Keratinocyte (primary cell): Measurements from ENCODE around the gene ITGA6. TPM values are rescaled to one million over a fixed set of nuclear protein-coding genes. Genes with fewer than 3 reads are reported as not detected.

Source experiments
- DNase-seq: peaks from one replicate; pipeline ENCODE4 v3.0.0-alpha.2; 2011; ENCODE audit warnings: low read depth, missing footprints, low spot score
- FAIRE-seq: peaks from 2 replicates; lab custom pipeline; 2011; peaks lifted over from hg19 to GRCh38; lab: Jason Lieb, UNC
- H2AFZ ChIP-seq: 2 replicates; pipeline ENCODE4 v1.6.0; 2012; ENCODE audit warnings: low read length, control low read depth, inconsistent platforms; ENCODE audit not compliant: control insufficient read depth
- H3K27ac ChIP-seq: 2 replicates; pipeline ENCODE4 v1.5.1; 2011; ENCODE audit warnings: low read length; ENCODE audit not compliant: control insufficient read depth, insufficient read depth
- H3K27me3 ChIP-seq: 3 replicates; pipeline ENCODE4 v1.6.0; 2011; ENCODE audit warnings: low read length; ENCODE audit not compliant: control insufficient read depth, insufficient read depth; ENCODE audit errors: extremely low read depth
- H3K36me3 ChIP-seq, 2 experiments: 2 replicates in 1 of 2; 3 replicates in 1 of 2; pipeline ENCODE4 v1.5.1; 2011; ENCODE audit warnings: low read length in 2 of 2, mild to moderate bottlenecking in 1 of 2; ENCODE audit not compliant: control insufficient read depth in 2 of 2, insufficient read depth in 2 of 2; ENCODE audit errors: extremely low read depth in 1 of 2
- H3K4me1 ChIP-seq: 3 replicates; pipeline ENCODE4 v1.5.1; 2011; ENCODE audit warnings: low read length; ENCODE audit not compliant: control insufficient read depth, insufficient read depth; ENCODE audit errors: extremely low read depth
- H3K4me2 ChIP-seq: 3 replicates; pipeline ENCODE4 v1.6.0; 2011; ENCODE audit warnings: low read depth, low read length; ENCODE audit not compliant: control insufficient read depth, insufficient read depth; ENCODE audit errors: extremely low read depth
- H3K4me3 ChIP-seq, 3 experiments: fragments of 200-600 bp in 1 of 3; sonication (generic) in 1 of 3; 2 replicates in 2 of 3; 3 replicates in 1 of 3; pipeline ENCODE4 v1.5.1; 2011 to 2016; ENCODE audit warnings: low read length in 3 of 3, mild to moderate bottlenecking in 3 of 3, control low read depth in 2 of 3, inconsistent platforms in 1 of 3, low read depth in 1 of 3, mixed read lengths in 1 of 3, mixed run types in 1 of 3, moderate library complexity in 1 of 3; ENCODE audit not compliant: control insufficient read depth in 2 of 3, insufficient read depth in 2 of 3; ENCODE audit errors: extremely low read depth in 1 of 3
- H3K79me2 ChIP-seq: 2 replicates; pipeline ENCODE4 v1.6.0; 2012; ENCODE audit warnings: low read length; ENCODE audit not compliant: control insufficient read depth, insufficient read depth
- H3K9ac ChIP-seq: 3 replicates; pipeline ENCODE4 v1.6.0; 2011; ENCODE audit warnings: low read length; ENCODE audit not compliant: control insufficient read depth, insufficient read depth; ENCODE audit errors: extremely low read depth
- H3K9me1 ChIP-seq: 3 replicates; pipeline ENCODE4 v1.6.0; 2011; ENCODE audit warnings: low read length; ENCODE audit not compliant: control insufficient read depth, insufficient read depth; ENCODE audit errors: extremely low read depth
- H3K9me3 ChIP-seq: 2 replicates; pipeline ENCODE4 v1.5.1; 2012; ENCODE audit warnings: low read depth, low read length; ENCODE audit not compliant: control insufficient read depth
- H4K20me1 ChIP-seq: 3 replicates; pipeline ENCODE4 v1.6.0; 2011; ENCODE audit warnings: low read length; ENCODE audit not compliant: control insufficient read depth, insufficient read depth; ENCODE audit errors: extremely low read depth
- CTCF ChIP-seq, 3 experiments: IDR thresholded peaks in 1 of 3; conservative IDR thresholded peaks in 1 of 3; optimal IDR thresholded peaks in 1 of 3; 2 replicates in 2 of 3; 3 replicates in 1 of 3; pipeline versions ENCODE3 to v1.5.1; 2011; ENCODE audit warnings: low read length in 3 of 3, mild to moderate bottlenecking in 3 of 3, moderate library complexity in 2 of 3, control low read depth in 1 of 3, inconsistent platforms in 1 of 3; ENCODE audit not compliant: insufficient read depth in 2 of 3; ENCODE audit errors: extremely low read depth in 1 of 3
- EZH2 ChIP-seq: IDR thresholded peaks from one replicate; pipeline ENCODE4 v1.6.1; 2012; ENCODE audit warnings: inconsistent platforms, mild to moderate bottlenecking, low read length, moderate library complexity
- dilution Hi-C: fragments of 300-500 bp; cut with MboI; formaldehyde crosslinking; loops from one replicate; pipeline ENCODE4 v1.7.0; 2020; ENCODE audit warnings: low sequenced_read_pairs; ENCODE audit not compliant: extremely low pct_ligation_motif_present
- polyA plus RNA-seq, 5 experiments: library from polyadenylated mRNA; depleted of rRNA in 3 of 5; stranded (reverse) in 3 of 5; stranded (forward) in 1 of 5; unstranded in 1 of 5; fragments of >200 nt; gene quantifications; 1 replicate in 1 of 5; 2 replicates in 3 of 5; 3 replicates in 1 of 5; pipeline versions ENCODE4 v1.2.1 to v1.2.3, GENCODE V29; 2011 to 2012; ENCODE audit warnings: missing spikeins in 2 of 5, low read depth in 1 of 5, low replicate concordance in 1 of 5

Gene ITGA6
- polyA plus RNA-seq, 1 donor (not counting 4 experiments of a cell fraction or from before 2014, with no cell fraction given) = 441 TPM

- no peaks in the 10 kb centered on the region for H3K9me1 ChIP-seq
- H3K79me2 ChIP-seq = no peaks in the 10 kb centered on the region
- dilution Hi-C loops = no loop called here
- FAIRE-seq = no peak
- H3K4me3 ChIP-seq = no peak overlapping the region
- DNase-seq = no peak
- H3K36me3 ChIP-seq = no peaks in the 10 kb centered on the region
- H4K20me1 ChIP-seq = no peaks in the 10 kb centered on the region
- H3K9ac ChIP-seq = no peak overlapping the region
- peaks cover 5% of the 10 kb centered on the region for H3K4me1 ChIP-seq
- H2AFZ ChIP-seq = no peak overlapping the region
- no peak overlapping the region for H3K4me2 ChIP-seq
- no peaks in the 10 kb centered on the region for H3K27me3 ChIP-seq
- H3K9me3 ChIP-seq = no peaks in the 10 kb centered on the region
- H3K27ac ChIP-seq = no peak overlapping the region
- TF ChIP-seq CTCF (optimal IDR thresholded peaks at IDR 0.05 in 1 of 3, IDR thresholded peaks at IDR 0.05 in 1 of 3, conservative IDR thresholded peaks at IDR 0.05 in 1 of 3; ENCODE audit: extremely low read depth in 1 of 3, insufficient read depth in 2 of 3, low read length in 3 of 3) (no peak), EZH2 (no peak)
Observed at GRCh38 chr2:172395503-172395902, 31.9 kb upstream of the ITGA6 start.

- TF ChIP-seq CTCF (optimal IDR thresholded peaks at IDR 0.05 in 1 of 3, IDR thresholded peaks at IDR 0.05 in 1 of 3, conservative IDR thresholded peaks at IDR 0.05 in 1 of 3; ENCODE audit: extremely low read depth in 1 of 3, insufficient read depth in 2 of 3, low read length in 3 of 3) (no peak), EZH2 (no peak)
- no peak overlapping the region for H3K9ac ChIP-seq
- H3K9me1 ChIP-seq = no peaks in the 10 kb centered on the region
- DNase-seq (no peak), FAIRE-seq (no peak)
- no peaks in the 10 kb centered on the region for H3K9me3 ChIP-seq
- H3K4me1 ChIP-seq = peaks cover 5% of the 10 kb centered on the region
- no peaks in the 10 kb centered on the region for H3K36me3 ChIP-seq
- H3K4me2 ChIP-seq = no peak overlapping the region
- dilution Hi-C loops = no loop called here
- no peak overlapping the region for H3K27ac ChIP-seq
- no peaks in the 10 kb centered on the region for H3K79me2 ChIP-seq
- no peaks in the 10 kb centered on the region for H3K27me3 ChIP-seq
- H4K20me1 ChIP-seq = no peaks in the 10 kb centered on the region
- H3K4me3 ChIP-seq = no peak overlapping the region
- H2AFZ ChIP-seq = no peak overlapping the region
Observed at GRCh38 chr2:172397148-172397834, 30.1 kb upstream of the ITGA6 start.
